HG03378 (cell line): ENCODE measurements around the gene METTL24.
"Not testable (repeated sequence)": the region's sequence is repeated elsewhere in the genome, so short reads cannot be mapped to it uniquely, and the experiment has no call there.

ENCODE experiments used
- ATAC-seq: cut with Tn5 transposase; IDR thresholded peaks from one replicate; pipeline ENCODE4 v1.9.1; 2021; ENCODE audit warnings: mild to moderate bottlenecking, moderate library complexity; ENCODE audit not compliant: unreplicated experiment

METTL24 gene

DNA sequence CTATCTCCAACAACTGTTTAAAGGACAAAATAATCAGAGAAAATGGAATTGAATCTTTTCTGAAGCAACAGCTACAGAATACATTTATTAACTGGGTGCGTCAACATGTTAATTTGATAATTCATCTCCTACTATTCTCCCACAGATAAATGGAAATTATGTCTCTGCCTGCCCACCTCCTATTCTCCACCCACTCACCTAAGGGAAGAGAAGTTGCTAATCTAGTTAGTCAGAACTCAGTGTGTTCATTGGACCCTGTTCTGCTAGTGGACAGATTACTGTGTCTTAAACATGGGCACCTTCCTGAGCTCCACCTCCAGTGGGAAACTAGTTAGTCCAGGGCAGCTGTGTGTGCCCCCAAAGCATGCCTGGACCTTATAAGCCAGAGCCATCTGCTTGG lies 41.0 kb downstream of the METTL24 start:
- ATAC-seq = no peak

DNA sequence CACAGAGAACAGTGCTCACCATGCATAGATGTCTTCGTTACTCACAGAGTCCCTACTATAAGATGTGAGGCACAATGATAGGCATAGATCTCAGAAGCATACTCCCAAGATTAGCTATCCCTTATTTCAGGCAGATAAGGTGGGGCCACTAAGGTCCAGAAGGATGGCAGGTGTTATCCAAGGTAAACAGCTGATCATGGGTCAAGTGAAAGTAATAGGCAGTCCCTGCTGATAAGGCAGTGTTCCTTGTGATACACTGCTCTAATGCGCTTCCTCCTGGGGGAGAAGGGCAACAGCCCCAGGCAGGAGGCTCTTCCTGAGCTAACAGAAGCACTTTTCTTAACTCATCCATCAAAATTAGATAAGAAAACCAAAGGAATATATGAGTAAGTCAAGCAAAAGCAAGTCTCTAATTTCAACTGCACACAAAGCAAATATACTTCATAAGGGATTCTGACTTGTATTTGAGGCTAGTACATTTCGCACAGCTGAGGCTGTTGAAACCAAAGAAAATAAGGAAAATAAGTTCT lies 42.2 kb downstream of the METTL24 start:
- no peak for ATAC-seq

DNA sequence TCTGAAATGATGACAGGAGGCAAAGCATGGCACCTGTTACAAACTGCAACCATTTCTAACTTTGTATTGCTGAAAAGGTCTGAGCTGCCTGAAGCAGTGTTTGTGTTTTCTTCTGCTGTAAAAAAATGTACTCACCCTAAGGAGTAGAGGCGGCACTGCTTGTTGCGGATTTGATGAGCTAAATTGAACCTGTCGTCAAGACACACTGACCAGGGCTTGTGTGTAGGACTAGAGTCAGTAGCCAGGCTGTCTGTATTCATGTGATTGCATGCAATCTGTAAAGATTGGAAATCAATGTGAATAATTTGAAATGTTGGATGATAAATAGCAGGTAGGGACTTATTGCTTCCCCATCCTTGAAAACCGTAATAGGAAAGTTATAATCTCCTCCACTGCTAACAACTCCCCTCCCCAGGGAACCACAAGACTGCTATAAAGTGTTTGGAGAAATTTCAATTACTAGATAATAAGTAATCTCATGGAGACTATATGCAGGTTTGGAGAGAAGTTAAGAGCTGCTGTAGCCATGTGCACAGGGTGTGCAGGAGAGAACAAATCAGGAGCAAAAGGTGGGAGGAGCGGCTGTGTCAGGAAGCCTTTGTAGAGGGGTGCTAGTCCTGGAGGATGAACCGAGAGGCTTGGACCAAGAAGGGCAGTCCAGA lies 42.8 kb downstream of the METTL24 start:
- no peak for ATAC-seq

DNA sequence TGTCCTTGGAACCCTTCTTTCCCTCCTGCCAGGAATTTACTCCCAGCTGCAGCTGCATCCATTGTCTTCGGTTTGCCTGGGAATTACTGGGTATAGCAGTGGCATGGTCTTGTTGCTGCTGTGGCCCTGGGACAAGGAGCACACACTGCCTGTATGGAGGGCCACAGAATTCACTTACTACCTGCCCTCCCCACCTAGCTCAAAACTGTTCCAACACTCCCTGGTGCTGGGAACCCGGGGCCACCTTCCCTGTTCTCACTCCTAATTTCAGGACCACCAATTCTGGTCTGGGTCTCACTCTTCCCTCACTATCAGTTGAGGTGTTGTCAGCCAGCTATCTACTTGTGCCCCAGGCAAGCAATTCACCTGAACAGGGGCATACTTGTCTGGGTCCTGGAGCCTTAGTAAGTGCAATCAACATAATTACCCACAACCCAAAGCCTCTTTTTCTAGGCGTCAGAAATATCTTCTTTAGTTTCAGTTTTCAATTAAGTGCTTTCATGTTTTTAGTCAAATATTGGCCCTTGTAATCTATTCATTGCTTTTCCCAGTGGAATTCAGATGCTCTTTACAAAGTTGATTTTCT lies 47.2 kb downstream of the METTL24 start:
- ATAC-seq = no peak

DNA sequence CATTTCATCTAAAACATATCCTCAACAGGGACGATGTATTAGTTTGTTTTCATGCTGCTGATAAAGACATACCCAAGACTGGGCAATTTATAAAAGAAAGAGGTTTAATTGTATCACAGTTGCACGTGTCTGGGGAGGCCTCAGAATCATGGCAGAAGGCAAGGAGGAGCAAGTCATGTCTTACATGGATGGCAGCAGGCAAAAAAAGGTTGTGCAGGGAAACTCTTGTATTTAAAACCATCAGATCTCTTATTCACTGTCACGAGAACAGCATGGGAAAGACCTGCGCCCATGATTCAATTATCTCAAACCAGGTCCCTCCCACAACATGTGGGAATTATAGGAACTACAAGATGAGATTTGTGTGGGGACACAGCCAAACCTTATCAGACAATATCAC lies 48.7 kb downstream of the METTL24 start:
- ATAC-seq = not testable (repeated sequence)

DNA sequence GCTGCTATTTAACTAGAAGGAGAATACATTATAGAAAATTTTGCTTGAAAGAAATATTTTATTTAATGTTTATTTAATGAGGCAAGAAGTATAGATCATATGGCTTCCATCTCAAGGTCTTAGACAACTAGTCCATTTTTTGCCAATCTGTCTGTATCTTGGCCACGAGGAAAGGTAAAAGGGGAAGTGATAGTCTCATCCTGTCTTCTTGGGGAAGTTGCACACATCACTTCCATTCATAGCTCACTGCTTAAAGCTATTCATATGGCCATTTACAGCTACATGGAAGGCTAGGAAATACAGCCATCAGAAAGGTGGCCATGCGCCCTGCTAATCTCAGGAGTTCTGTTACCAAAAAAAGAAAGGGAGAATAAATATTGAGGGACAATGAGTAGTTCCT lies 50.8 kb downstream of the METTL24 start:
- ATAC-seq = no peak

DNA sequence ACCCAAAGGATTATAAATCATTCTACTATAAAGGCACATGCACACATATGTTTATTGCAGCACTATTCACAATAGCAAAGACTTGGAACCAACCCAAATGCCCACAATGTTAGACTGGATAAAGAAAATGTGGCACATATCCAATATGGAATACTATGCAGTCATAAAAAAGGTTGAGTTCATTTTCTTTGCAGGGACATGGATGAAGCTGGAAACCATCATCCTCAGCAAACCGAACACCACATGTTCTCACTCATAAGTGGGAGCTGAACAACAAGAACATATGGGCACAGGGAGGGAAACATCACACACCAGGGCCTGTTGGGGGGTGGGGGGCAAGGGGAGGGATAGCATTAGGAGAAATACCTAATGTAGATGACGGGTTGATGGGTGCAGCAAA lies 52.3 kb downstream of the METTL24 start:
- ATAC-seq = not testable (repeated sequence)

DNA sequence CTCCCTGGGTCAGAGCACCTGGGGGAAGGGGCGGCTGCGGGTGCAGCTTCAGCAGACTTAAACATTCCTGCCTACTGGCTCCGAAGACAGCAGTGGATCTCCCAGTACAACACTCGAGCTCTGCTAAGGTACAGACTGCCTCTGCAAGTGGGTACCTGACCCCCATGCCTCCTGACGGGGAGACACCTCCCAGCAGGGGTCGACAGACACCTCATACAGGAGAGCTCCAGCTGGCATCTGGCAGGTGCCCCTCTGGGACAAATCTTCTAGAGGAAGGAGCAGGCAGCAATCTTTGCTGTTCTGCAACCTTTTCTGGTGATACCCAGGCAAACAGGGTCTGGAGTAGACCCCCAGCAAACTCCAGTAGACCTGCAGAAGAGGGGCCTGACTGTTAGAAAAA lies 54.5 kb downstream of the METTL24 start:
- not testable (repeated sequence) for ATAC-seq

DNA sequence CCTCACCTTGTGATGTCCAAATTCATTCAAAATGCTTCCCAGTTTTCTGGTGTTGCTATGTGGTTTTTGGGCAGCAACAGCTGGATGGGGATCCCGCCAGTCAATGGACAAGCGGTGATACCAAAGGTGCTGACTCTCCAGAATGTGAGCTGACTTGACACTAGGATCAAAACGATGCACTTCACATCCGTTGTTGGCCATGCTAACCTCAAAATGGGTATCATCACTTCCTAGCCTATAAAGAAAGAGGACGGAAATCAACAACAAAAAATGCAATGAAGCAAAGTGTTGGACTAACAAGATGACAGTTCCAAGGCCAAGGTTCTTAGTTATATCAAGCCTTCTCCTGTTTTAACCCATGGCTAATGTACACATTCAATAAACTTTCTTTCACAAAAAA lies 59.2 kb downstream of the METTL24 start:
- no peak for ATAC-seq

DNA sequence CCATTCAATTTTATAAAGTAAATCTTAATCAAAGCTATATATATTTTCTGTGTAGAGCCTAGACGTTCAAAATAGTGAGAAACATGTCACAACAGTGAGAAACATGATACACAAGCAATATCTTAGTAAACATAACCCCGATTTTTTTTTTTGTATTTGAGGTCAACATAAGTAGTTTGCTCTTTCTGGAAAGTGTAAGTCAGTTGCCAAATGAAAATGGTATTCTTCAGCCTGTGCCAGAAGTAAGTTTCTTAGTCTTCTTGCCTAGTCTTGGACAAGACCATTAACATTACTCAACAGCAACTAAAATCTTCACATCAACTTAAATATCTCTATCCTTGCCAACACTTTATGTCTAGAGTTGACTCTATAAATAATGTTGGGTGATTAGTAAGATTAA lies 59.7 kb downstream of the METTL24 start:
- no peak for ATAC-seq

DNA sequence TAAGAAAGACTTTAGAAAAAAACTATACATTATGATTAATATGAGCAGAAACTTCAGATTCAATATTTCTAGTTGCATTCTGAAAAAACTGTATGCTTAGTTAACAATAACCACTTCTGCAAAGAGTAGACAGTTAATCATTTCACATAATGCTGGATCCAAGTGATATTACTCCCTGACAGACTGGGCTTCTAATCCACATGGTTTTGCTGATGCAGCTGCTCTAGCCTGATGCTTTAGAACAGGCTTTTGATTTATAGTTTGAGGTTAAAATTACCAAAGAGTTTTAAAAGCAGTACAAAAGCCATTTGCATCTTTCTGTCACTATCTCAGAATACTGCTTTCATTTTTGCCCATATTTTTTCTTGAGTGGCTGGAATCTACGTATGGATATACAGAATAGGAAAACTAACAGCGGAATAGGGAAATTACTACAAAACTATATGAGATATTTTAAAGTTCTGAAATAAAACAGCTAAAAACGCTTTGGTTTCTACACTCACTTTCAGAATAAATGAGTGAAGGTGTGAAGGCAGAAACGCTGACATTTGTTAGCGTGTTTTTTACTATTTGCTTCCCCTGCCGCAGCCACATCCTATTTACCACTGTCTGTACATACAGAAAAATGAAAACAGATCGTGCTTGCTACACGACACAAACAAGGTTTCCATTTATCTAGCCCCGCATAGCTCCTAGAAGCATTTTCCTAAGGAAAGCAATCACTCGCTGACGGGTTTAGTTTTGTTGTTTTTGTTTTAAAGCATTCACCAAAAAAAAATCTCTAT lies 61.7 kb downstream of the METTL24 start:
- ATAC-seq = no peak

DNA sequence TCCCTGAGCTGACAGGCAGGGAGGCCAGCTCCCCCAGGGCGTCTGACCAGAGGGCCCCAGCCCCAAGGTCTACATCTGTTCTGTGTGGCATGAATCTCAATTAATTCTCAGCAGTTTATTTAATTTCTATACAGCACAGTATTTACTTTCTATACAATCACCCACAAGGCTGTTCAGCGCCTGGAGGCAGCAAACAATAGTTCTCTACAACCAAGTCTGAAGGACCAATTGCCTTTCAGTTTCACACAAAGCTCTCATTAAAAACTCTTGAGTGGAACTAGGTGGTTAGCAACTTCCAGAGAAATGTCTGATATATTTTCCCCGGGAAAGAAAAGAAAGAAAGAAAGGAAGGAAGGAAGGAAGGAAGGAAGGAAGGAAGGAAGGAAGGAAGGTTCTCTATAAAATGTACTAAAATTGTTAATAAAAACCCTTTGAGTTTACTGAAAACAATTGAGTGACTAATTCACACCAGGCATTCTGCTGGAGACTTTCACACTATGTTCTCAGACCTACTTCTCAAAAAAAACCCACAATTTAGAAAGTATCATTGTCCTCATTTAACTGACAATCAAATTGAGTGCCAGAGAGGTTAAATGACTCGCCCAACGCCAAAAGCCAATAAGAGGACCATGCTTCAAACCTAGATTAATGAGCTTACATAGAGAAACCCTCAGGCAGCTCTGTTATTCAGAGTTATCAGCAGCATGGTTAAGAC lies 62.5 kb downstream of the METTL24 start:
- no peak for ATAC-seq

DNA sequence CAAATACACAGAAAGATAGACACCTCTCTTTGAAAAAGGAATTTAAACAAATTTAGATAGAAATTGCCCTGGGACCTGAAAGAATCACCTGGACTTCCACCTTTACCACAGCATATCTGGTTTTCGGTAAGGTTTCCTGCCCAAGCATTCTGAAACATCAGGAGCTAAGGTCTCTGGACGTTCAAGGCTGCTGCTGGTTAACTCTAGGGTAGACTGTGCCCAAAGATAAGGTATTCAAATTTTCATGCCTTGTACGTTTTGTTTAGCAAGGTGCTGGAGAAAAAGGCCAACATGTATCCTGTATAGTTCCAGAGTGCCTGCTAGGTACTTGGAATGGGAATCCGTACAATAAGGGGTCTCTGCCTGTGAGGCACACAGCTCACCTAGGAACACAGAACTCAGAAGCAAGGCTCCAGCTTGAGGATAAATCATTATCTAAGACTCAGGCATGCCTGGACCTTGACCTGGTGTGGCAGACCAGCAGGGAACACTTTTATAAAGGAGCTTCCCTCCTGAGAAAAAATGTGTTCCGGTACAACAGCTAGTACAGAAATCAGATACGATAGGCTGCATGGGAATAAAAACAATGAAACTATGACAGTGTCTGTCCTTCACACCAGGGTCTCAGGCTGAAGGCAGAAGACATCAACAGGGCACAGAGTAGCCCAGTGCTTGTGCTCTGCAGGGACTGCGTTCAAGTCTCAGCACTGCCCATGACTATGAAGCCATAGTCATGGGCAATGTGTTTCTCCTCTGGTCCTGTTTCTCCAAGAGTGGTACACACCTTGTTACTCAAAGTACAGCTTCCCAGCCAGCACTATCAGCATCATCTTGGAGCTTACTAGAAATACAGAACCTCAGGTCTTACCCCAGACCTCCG lies 70.4 kb downstream of the METTL24 start:
- ATAC-seq = no peak

DNA sequence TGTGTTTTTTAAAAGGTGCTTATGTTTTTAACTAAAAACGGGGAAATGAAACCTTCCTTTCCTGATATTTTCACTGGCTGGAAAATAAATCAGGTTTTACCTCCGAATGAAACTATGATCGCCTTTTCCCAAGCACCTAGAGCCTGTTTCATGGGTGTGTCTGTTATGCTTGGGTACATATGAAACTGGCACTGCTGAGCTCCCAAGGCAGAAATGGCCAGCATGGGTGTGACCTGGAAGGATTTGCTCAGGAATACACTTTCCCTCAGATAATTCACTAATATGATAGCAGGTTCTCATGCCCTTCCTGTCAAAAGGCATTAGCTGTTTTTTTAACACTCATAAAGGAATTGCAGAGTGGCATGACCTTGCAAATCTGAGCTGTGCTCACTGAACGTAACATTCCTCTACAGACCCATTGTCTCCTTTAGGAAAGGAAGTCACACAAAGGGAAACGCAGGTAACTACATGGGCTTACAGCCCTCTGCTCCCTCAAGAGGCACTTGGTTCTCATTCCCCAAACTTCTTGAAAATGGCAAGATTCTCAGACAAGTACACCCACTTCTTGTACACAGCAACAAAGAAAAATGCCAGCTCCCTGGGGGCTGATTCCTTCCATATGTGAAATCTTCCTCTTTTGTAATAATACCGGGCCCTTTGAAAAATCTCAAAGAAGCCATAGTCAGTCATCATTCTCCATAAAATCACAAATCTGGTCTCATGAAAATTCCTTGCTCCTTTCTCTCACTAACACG lies 72.7 kb downstream of the METTL24 start:
- ATAC-seq = no peak

DNA sequence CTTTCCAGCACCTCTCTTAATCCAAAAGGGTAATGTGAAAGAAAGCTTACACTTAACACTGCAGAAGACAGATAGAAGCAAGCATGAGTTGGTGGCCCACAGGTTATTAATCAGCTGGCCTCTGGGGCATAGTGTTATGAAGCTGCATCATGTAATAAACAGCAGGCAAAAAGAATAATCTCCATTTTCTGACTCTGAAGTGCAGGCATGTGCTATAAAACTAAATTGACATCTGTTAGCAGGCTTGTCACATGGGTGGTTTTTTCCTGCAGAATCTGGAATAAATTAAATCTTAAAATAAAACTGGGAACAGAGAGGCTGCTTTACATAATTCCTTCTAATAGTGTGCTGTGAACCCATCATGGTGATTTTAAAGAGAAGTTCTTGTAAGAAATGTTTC lies 73.3 kb downstream of the METTL24 start:
- no peak for ATAC-seq

DNA sequence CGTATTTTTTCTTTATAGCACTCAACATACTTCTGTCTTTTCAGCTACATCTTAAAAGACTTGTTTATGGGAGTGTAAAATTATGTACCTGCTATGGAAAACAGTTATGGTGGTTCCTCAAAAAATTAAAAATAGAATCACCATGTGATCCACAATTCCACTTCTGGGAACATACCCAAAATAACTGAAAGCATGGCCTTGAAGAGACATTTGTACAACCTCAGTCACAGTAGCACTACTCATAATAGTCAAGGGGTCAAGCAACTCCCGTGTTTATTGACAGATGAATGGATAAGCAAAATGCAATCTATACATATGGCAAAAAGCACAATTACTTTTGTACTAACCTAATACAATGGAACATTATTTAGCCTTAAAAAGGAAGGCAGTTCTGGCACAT lies 74.5 kb downstream of the METTL24 start:
- no peak for ATAC-seq

DNA sequence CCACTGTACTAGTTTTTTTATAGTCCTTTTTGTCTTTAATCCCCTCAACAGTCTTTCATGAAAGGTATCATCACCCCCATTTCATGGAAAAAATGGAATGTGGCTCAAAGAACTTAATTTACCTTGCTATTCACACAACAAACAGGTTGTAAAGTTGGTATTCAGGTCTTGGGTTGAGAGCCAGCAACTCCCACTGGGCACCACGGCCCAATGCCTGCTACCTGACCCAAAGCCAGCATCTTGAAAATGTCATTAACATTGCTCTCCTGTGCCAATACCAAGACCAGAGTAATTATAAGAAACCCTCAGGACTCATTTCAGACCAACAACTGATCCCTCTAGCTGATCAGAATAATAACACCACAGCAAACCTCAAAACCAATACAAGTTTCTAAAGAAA lies 75.7 kb downstream of the METTL24 start:
- no peak for ATAC-seq

DNA sequence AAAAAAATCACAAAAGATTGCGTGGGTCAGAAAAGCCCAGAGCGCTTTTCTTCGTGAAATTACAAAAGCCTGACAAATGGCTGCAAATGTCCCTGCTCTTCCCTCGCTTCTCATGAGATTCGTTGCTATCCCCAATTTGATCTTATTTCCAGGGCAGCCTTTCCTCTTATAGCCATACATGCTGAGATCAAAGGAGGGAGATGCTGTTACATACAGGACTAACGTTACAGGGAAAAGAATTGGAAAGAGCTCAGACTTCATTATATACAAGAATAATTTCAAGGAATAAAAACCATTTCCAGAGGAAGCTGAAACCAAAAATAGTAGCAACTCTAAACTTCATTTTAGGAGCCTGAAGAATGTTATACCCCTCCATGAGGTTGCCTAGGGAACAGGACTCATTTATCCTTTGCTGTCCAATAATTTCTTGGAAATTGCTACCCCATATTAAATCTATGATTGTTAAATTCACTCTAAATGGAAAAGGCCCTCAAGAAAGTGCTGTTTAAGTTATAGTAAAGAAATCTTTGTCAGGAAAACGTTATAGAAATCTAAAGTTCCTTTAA lies 81.0 kb downstream of the METTL24 start:
- no peak for ATAC-seq

DNA sequence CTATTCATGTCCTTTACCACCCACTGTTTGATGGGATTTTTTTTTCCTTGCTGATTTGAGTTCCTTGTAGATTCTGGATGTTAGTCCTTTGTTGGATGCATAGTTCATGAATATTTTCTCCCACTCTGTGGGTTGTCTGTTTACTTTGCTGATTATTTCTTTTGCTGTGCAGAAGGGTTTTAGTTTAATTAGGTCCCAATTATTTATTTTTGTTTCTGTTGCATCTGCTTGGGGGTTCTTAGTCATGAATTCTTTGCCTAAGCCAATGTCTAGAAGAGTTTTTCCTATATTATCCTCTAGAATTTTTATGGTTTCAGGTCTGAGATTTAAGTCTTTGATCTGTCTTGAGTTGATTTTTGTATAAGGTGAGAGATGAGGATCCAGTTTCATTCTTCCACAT lies 85.4 kb downstream of the METTL24 start:
- not testable (repeated sequence) for ATAC-seq

DNA sequence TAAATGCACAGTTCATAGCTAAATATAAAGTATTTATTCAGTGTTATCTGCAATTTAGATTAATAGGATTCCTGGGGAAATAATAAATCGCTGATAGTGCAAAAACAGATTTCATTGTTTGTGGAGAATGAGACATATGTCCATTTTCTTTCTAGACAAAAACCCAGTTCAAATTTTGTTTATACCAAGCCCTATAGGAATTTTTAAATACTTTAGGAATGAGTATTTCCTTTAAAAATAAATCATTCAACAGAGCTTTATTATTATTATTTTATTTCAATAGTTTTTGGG lies 86.5 kb downstream of the METTL24 start:
- no peak for ATAC-seq
